ENCODE data around the gene SH3GL2. TPM values are rescaled to one million over a fixed set of nuclear protein-coding genes. Genes with fewer than 3 reads are reported as not detected.

The SH3GL2 gene
- 0.16 TPM in 1 of 2 replicates, not detected in the other for total RNA-seq

GRCh38 chr9:17578911-17579793 is at the start of gene SH3GL2:
SH3GL2 (plus strand) TSS chr9:17579066.

